HepG2 (cell line): ENCODE data around the gene ARHGEF40. TPM values are rescaled to one million over a fixed set of nuclear protein-coding genes. Genes with fewer than 3 reads are reported as not detected.
A peak's percentile ranks its signal among the peaks of the same experiment; 100 is the strongest.

Source experiments
- DMAP1 ChIP-seq: IDR thresholded peaks from 2 replicates; pipeline ENCODE4 v1.6.1; 2016
- FIP1L1 ChIP-seq: fragments of 200-400 bp; formaldehyde crosslinking; IDR thresholded peaks from 2 replicates; pipeline ENCODE4 v1.6.1; 2018; ENCODE audit warnings: low read depth, mild to moderate bottlenecking, low read length, moderate library complexity, borderline replicate concordance; ENCODE audit not compliant: insufficient read depth
- GLI4 ChIP-seq: sonication (generic); formaldehyde crosslinking; IDR thresholded peaks from 2 replicates; pipeline ENCODE4 v1.5.1; 2020; ENCODE audit warnings: missing genetic modification reagents, mild to moderate bottlenecking, moderate library complexity, borderline replicate concordance
- GTF3A ChIP-seq: sonication (generic); formaldehyde crosslinking; conservative IDR thresholded peaks from 2 replicates; pipeline ENCODE4 v1.4.0; 2020; ENCODE audit warnings: mild to moderate bottlenecking, missing genetic modification reagents
- HIVEP1 ChIP-seq: sonication (generic); formaldehyde crosslinking; IDR thresholded peaks from 2 replicates; pipeline ENCODE4 v1.4.0; 2020; ENCODE audit warnings: mild to moderate bottlenecking, missing genetic modification reagents
- HOXA7 ChIP-seq: sonication (generic); formaldehyde crosslinking; IDR thresholded peaks from 2 replicates; pipeline ENCODE4 v1.8.1; 2022; ENCODE audit warnings: mild to moderate bottlenecking, missing genetic modification reagents, moderate library complexity
- IRF2 ChIP-seq: IDR thresholded peaks from 2 replicates; pipeline ENCODE4 v1.6.1; 2018; ENCODE audit warnings: missing genetic modification reagents, missing compliant biosample characterization
- MIER3 ChIP-seq: IDR thresholded peaks from 2 replicates; pipeline ENCODE4 v1.6.1; 2016; ENCODE audit warnings: missing compliant biosample characterization, borderline replicate concordance
- NR1H2 ChIP-seq: sonication (generic); formaldehyde crosslinking; IDR thresholded peaks from 2 replicates; pipeline ENCODE4 v1.8.1; 2022; ENCODE audit warnings: low read depth, missing genetic modification reagents, borderline replicate concordance
- SOX6 ChIP-seq, 2 experiments: fragments of 450-650 bp in 1 of 2; sonication (generic) in 1 of 2; formaldehyde crosslinking in 1 of 2; IDR thresholded peaks; 2 replicates each; pipeline versions ENCODE4 v1.4.0 to v1.6.1; 2017 to 2020; ENCODE audit warnings: antibody characterized with exemption in 1 of 2, mild to moderate bottlenecking in 1 of 2, missing genetic modification reagents in 1 of 2
- TCF12 ChIP-seq, 2 experiments: fragments of 450-650 bp in 1 of 2; sonication (generic) in 1 of 2; formaldehyde crosslinking in 1 of 2; IDR thresholded peaks; 2 replicates each; pipeline versions ENCODE4 v1.6.1 to v1.8.0; 2017 to 2022; ENCODE audit warnings: antibody characterized with exemption in 1 of 2, mild to moderate bottlenecking in 1 of 2, missing genetic modification reagents in 1 of 2, moderate library complexity in 1 of 2
- TP53 ChIP-seq: sonication (generic); formaldehyde crosslinking; conservative IDR thresholded peaks from 2 replicates; pipeline ENCODE4 v1.4.0; 2020; ENCODE audit warnings: missing genetic modification reagents
- ZBTB14 ChIP-seq: sonication (generic); formaldehyde crosslinking; IDR thresholded peaks from 2 replicates; pipeline ENCODE4 v1.4.0; 2020; ENCODE audit warnings: missing genetic modification reagents
- ZFP36L1 ChIP-seq: sonication (generic); formaldehyde crosslinking; IDR thresholded peaks from 2 replicates; pipeline ENCODE4 v1.8.0; 2022; ENCODE audit warnings: mild to moderate bottlenecking, missing genetic modification reagents, moderate library complexity
- ZMYM4 ChIP-seq: sonication (generic); formaldehyde crosslinking; IDR thresholded peaks from 2 replicates; pipeline ENCODE4 v1.8.1; 2023; ENCODE audit warnings: mild to moderate bottlenecking, missing genetic modification reagents
- ZNF17 ChIP-seq: sonication (generic); formaldehyde crosslinking; IDR thresholded peaks from 2 replicates; pipeline ENCODE4 v1.5.0; 2020; ENCODE audit warnings: mild to moderate bottlenecking, missing genetic modification reagents
- ZNF230 ChIP-seq: sonication (generic); formaldehyde crosslinking; IDR thresholded peaks from 2 replicates; pipeline ENCODE4 v1.4.0; 2020; ENCODE audit warnings: mild to moderate bottlenecking, missing genetic modification reagents
- ZNF256 ChIP-seq: sonication (generic); formaldehyde crosslinking; conservative IDR thresholded peaks from 2 replicates; pipeline ENCODE4 v1.4.0; 2020; ENCODE audit warnings: missing genetic modification reagents
- ZNF264 ChIP-seq: sonication (generic); formaldehyde crosslinking; IDR thresholded peaks from 2 replicates; pipeline ENCODE4 v1.4.0; 2020; ENCODE audit warnings: missing genetic modification reagents
- ZNF430 ChIP-seq: sonication (generic); formaldehyde crosslinking; IDR thresholded peaks from 2 replicates; pipeline ENCODE4 v1.9.0; 2021; ENCODE audit warnings: mild to moderate bottlenecking, missing genetic modification reagents
- ZNF468 ChIP-seq: sonication (generic); formaldehyde crosslinking; IDR thresholded peaks from 2 replicates; pipeline ENCODE4 v1.8.0; 2022; ENCODE audit warnings: mild to moderate bottlenecking, moderate library complexity, missing genetic modification reagents
- ZNF713 ChIP-seq: sonication (generic); formaldehyde crosslinking; IDR thresholded peaks from 2 replicates; pipeline ENCODE4 v1.4.0; 2020; ENCODE audit warnings: mild to moderate bottlenecking, missing genetic modification reagents
- ZNF75D ChIP-seq: sonication (generic); formaldehyde crosslinking; IDR thresholded peaks from 2 replicates; pipeline ENCODE4 v1.8.1; 2023; ENCODE audit warnings: missing genetic modification reagents, mild to moderate bottlenecking, borderline replicate concordance
- polyA plus RNA-seq, 8 experiments: library from polyadenylated mRNA; depleted of rRNA in 3 of 8; stranded (reverse) in 7 of 8; unstranded in 1 of 8; fragments of >200 nt; fragmentation: Illumina TruSeq in 4 of 8; extraction: Trizol in 4 of 8; gene quantifications; 2 replicates each; pipeline versions ENCODE4 v1.2.1 to v1.2.3, GENCODE V29; 2011 to 2016; ENCODE audit warnings: low read depth in 4 of 8, missing spikeins in 1 of 8, mixed read lengths in 1 of 8; ENCODE audit not compliant: insufficient read depth in 1 of 8
- total RNA-seq, 5 experiments: library from RNA; depleted of rRNA; stranded (reverse); fragments of >200 nt; fragmentation: Illumina TruSeq; extraction: Trizol; gene quantifications; 2 replicates each; pipeline ENCODE4 v1.2.3, GENCODE V29; 2016; ENCODE audit warnings: low read depth in 1 of 5
- TF ChIP-seq, protein P1 (sequence below): fragments of 450-650 bp; IDR thresholded peaks from 2 replicates; pipeline ENCODE4 v1.6.1; 2016
- TF ChIP-seq, protein P2 (sequence below): sonication (generic); formaldehyde crosslinking; IDR thresholded peaks from 2 replicates; pipeline ENCODE4 v1.5.0; 2020; ENCODE audit warnings: missing genetic modification reagents
- TF ChIP-seq, protein P3 (sequence below): IDR thresholded peaks from 2 replicates; pipeline ENCODE4 v1.6.1; 2016; ENCODE audit warnings: missing compliant biosample characterization, missing genetic modification reagents, borderline replicate concordance

ARHGEF40 gene
- total and polyA plus RNA-seq, 2 of the 13 experiments (the other 11 are each of a cell fraction or from before 2014, with no cell fraction given): 28.1 to 78.1 TPM

DNA sequence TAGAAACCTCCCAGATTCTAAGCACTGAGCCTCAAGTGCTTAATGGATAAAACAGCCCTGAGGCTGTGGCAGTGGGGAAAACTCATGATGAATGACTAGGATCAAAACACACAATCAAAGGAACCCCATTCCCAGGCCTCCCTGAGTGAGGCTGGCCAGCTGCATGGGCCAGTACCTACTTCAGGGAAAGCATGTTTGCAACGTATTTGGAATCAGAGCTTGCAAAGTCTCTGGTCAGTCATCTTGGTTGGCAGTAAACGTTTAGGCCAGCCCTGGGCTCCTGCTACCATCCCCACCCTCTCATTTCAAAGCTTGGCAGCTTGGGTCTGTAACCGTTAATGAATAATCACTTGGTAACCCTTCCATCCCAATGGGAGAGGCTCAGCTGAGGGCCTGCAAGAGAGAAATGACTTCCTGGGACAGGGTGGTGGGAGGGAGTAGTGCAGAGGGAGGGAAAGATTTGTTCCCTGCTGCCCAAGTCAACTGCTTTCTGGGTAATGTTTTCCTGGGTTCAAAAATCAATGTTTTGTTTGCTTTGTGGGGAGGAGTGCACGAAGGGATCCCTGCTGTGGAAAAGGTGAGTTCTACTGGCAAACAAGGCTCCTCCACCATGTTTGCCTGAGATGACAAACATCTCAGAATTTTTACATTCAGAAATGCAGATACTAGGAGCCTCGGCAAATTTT, 14.5 kb upstream of the ARHGEF40 start (continued):
- TF ChIP-seq ZNF468 (CRISPR knock-in tag) (no peak), NR1H2 (CRISPR knock-in tag) (peak; percentile 33; the same call in 1 of the 2 replicates), GLI4 (no peak), ZFP36L1 (peak; percentile 90), IRF2 (CRISPR knock-in tag) (peak; percentile 68), ZMYM4 (CRISPR knock-in tag) (peak; percentile 86), TCF12 (IDR thresholded peaks at IDR 0.05) (no peak), TCF12 (CRISPR knock-in tag; IDR thresholded peaks at IDR 0.05) (peak; percentile 67; the same call in 1 of the 2 replicates), HOXA7 (no peak), FIP1L1 (no peak), HIVEP1 (CRISPR knock-in tag) (0 out of 2 replicates have a peak, but pooled peaks have one; percentile 51), ZNF230 (0 out of 2 replicates have a peak, but pooled peaks have one; percentile 40), DMAP1 (CRISPR knock-in tag) (peak; percentile 62; the same call in 1 of the 2 replicates), GTF3A (no peak), ZNF713 (CRISPR knock-in tag) (no peak), ZNF264 (CRISPR knock-in tag) (peak; percentile 84), ZBTB14 (CRISPR knock-in tag) (peak; percentile 39; the same call in 1 of the 2 replicates), ZNF256 (CRISPR knock-in tag) (0 out of 2 replicates have a peak, but pooled peaks have one; percentile 29), MIER3 (CRISPR knock-in tag) (peak; percentile 70; the same call in 1 of the 2 replicates), TP53 (CRISPR knock-in tag) (0 out of 2 replicates have a peak, but pooled peaks have one; percentile 54), ZNF430 (peak; percentile 83; the same call in 1 of the 2 replicates), SOX6 (IDR thresholded peaks at IDR 0.05) (no peak), SOX6 (CRISPR knock-in tag; IDR thresholded peaks at IDR 0.05) (peak; percentile 89), ZNF75D (CRISPR knock-in tag) (no peak), ZNF17 (CRISPR knock-in tag) (no peak)
- TF ChIP-seq, protein P1, sequence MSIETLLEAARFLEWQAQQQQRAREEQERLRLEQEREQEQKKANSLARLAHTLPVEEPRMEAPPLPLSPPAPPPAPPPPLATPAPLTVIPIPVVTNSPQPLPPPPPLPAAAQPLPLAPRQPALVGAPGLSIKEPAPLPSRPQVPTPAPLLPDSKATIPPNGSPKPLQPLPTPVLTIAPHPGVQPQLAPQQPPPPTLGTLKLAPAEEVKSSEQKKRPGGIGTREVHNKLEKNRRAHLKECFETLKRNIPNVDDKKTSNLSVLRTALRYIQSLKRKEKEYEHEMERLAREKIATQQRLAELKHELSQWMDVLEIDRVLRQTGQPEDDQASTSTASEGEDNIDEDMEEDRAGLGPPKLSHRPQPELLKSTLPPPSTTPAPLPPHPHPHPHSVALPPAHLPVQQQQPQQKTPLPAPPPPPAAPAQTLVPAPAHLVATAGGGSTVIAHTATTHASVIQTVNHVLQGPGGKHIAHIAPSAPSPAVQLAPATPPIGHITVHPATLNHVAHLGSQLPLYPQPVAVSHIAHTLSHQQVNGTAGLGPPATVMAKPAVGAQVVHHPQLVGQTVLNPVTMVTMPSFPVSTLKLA: no peak
- TF ChIP-seq, protein P2, sequence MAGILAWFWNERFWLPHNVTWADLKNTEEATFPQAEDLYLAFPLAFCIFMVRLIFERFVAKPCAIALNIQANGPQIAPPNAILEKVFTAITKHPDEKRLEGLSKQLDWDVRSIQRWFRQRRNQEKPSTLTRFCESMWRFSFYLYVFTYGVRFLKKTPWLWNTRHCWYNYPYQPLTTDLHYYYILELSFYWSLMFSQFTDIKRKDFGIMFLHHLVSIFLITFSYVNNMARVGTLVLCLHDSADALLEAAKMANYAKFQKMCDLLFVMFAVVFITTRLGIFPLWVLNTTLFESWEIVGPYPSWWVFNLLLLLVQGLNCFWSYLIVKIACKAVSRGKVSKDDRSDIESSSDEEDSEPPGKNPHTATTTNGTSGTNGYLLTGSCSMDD: no peak
- TF ChIP-seq, protein P3, sequence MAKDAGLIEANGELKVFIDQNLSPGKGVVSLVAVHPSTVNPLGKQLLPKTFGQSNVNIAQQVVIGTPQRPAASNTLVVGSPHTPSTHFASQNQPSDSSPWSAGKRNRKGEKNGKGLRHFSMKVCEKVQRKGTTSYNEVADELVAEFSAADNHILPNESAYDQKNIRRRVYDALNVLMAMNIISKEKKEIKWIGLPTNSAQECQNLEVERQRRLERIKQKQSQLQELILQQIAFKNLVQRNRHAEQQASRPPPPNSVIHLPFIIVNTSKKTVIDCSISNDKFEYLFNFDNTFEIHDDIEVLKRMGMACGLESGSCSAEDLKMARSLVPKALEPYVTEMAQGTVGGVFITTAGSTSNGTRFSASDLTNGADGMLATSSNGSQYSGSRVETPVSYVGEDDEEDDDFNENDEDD: peak; percentile 66; the same call in 1 of the 2 replicates
